Pancreas (tissue), 10 donors: ENCODE measurements around the gene DAPK2. TPM values are rescaled to one million over a fixed set of nuclear protein-coding genes. Genes with fewer than 3 reads are reported as not detected.

ENCODE experiments used
- ATAC-seq, 4 donors: fragments of 200-7000 bp; cut with Tn5 transposase; one replicate each; pipeline versions ENCODE4 v1.8.0 to v1.9.1; 2020; ENCODE audit warnings: mild to moderate bottlenecking in 4 of 4, moderate library complexity in 4 of 4
- DNase-seq, 6 donors: peaks; one replicate each; pipeline ENCODE4 v3.0.0-alpha.2; 2020
- FAIRE-seq: peaks from 2 replicates; lab custom pipeline; 2012; peaks lifted over from hg19 to GRCh38; lab: Jason Lieb, UNC
- H3K27ac ChIP-seq, 4 donors: fragments of 200-600 bp; sonication (generic); 1 replicate in 3 of 4; 2 replicates in 1 of 4; pipeline versions ENCODE4 v1.5.0 to v1.8.0; 2020
- H3K27me3 ChIP-seq, 4 donors: fragments of 200-600 bp; one replicate each; pipeline ENCODE4 v1.8.0; 2021
- H3K36me3 ChIP-seq, 3 donors: fragments of 200-600 bp; sonication (generic) in 1 of 3; one replicate each; pipeline versions ENCODE4 v1.5.0 to v1.8.0; 2020 to 2021
- H3K4me1 ChIP-seq, 3 donors: fragments of 200-600 bp; one replicate each; pipeline ENCODE4 v1.8.0; 2021
- H3K4me3 ChIP-seq, 4 donors: fragments of 200-600 bp; sonication (generic) in 2 of 4; one replicate each; pipeline versions ENCODE4 v1.5.0 to v1.8.0; 2020 to 2021
- H3K9me3 ChIP-seq, 4 donors: fragments of 200-600 bp; one replicate each; pipeline ENCODE4 v1.8.0; 2021
- CTCF ChIP-seq, 4 donors: fragments of 200-600 bp; sonication (generic) in 3 of 4; IDR thresholded peaks; one replicate each; pipeline versions ENCODE4 v1.5.0 to v1.8.0; 2021; ENCODE audit warnings: antibody characterized with exemption in 4 of 4
- WGBS, 2 donors: extraction: QIAGEN DNeasy Blood & Tissue Kit; methylation state at CpG; one replicate each; pipeline ENCODE4 v1.1.7; 2013; 5-methylcytosine and 5-hydroxymethylcytosine counted together
- intact Hi-C, 3 donors: fragments of 100-400 bp; cut with DNase I; formaldehyde crosslinking; loops; one replicate each; pipeline versions ENCODE4 v1.11.1 to v1.14.2; 2022
- polyA plus RNA-seq, 2 donors: library from polyadenylated mRNA; stranded (reverse); fragments of 200-250 nt; gene quantifications; one replicate each; pipeline ENCODE4 v1.2.3, GENCODE V29; 2013
- total RNA-seq, 6 donors: library from RNA; stranded (reverse); fragmentation: NEBNext Ultra II Directional in 4 of 6; extraction: Animal tissue kit (Norgen Biotek cat#: 25700) in 4 of 6; gene quantifications; one replicate each; pipeline versions ENCODE4 v1.2.1 to v1.2.4, GENCODE V29; 2021 to 2023
- donor health status: healthy with polysubstance abuse.
- donor health status: DM: no; HTN: no; CAD: no; lungs with moderate emphysema.
- donor health status: DM: no; HTN: no; CAD: no.
- donor health status: control.
- donor health status: control.
- donor health status: Bipolar disorder and iron deficiency.
- donor health status: DM: yes; HTN: yes; CAD: no.
- donor health status: DM: no; HTN: no; CAD: no.
- donor health status: DM: no; HTN: no; CAD: no.
- donor health status: DM: yes; HTN: yes; CAD: no.

DAPK2 gene
- total and polyA plus RNA-seq, 8 donors: 2.1 to 8.0 (median 5.4) TPM

DNA sequence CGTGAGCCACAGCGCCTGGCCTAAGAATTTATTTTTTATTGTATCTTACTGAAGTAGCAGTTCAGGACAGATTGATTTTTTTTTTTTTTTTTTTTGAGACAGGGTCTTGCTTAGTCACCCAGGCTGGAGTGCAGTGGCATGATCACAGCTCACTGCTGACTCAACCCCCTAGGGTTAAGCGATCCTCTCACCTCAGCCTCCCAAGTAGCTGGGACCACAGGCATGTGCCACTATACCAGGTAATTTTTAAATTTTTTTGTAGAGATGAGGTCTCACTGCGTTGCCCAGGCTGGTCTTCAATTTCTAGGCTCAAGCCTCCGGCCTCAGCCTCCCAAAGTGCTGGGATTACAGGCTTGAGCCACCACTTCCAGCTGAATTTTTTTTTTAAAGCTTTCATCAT lies 112.8 kb downstream of the DAPK2 start:
- Histone ChIP-seq H3K27ac (no peak overlapping the region), H3K9me3 (no peaks in the 10 kb centered on the region), H3K36me3 (no peaks in the 10 kb centered on the region), H3K4me1 (no peaks in the 10 kb centered on the region), H3K4me3 (no peak overlapping the region), H3K27me3 (no peaks in the 10 kb centered on the region)
- WGBS, 2 donors: 94% methylated on average over 5 of the region's 5 CpGs
- no peak for FAIRE-seq
- no peak for TF ChIP-seq CTCF (IDR thresholded peaks at IDR 0.05)
- DNase-seq: no peak
- ATAC-seq: no peak
- intact Hi-C loops: no loop called here

DNA sequence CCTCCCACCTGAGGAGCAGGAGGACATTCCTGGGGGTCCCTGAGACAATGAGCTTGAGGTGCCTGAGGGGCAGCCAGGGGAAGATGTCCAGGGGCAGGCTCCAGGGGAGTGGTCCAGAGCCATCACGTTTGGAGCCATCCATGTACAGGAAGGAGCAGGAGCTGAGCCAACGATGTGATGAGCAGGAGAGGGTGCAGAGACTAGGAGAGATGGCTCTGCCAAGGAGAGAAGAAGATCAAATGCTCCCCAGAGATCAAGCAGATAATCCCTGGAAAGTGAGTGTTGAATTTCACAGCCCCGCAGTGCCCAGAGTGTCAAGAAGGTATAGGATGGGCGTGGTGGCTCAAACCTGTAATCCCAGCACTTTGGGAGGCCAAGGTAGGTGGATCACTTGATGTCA lies 114.7 kb downstream of the DAPK2 start:
- H3K27me3 ChIP-seq: no peaks in the 10 kb centered on the region
- H3K9me3 ChIP-seq: no peaks in the 10 kb centered on the region
- FAIRE-seq (no peak), ATAC-seq (no peak), DNase-seq (no peak)
- H3K36me3 ChIP-seq: no peaks in the 10 kb centered on the region
- 74 to 92% methylated on average over 4 of the region's 4 CpGs for WGBS, 2 donors
- no peak overlapping the region for H3K4me3 ChIP-seq
- no peak for TF ChIP-seq CTCF (IDR thresholded peaks at IDR 0.05)
- H3K4me1 ChIP-seq: no peaks in the 10 kb centered on the region
- H3K27ac ChIP-seq: no peak overlapping the region
- intact Hi-C loops: no loop called here

DNA sequence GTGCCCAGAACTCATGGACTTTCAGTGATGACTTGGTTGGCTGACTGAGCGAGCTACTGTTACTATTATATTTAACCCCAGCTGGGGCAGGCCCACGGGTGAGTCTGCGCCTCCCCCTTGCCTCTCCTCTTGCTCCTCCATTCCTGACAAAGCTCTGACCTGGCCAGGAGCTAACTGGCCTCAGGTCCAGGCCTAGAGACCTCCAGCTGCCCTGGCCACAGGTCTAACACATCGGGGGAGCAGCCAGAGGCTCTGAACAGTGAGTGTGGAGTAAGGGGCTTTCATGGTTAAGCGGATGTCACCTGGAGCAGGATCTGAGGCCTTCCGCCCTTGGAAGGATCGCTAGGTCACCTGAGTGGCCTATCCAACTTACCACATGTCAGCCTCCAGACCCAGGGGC lies 116.3 kb downstream of the DAPK2 start:
- H3K27ac ChIP-seq: no peak overlapping the region
- H3K9me3 ChIP-seq: no peaks in the 10 kb centered on the region
- 94 to 96% methylated on average over 7 of the region's 7 CpGs for WGBS, 2 donors
- FAIRE-seq (no peak), DNase-seq (no peak), ATAC-seq (no peak)
- peaks cover 0 to 4% (median 3%) of the 10 kb centered on the region in 3 donors for H3K4me1 ChIP-seq
- no peaks in the 10 kb centered on the region for H3K36me3 ChIP-seq
- intact Hi-C loops: no loop called here
- TF ChIP-seq CTCF (IDR thresholded peaks at IDR 0.05): no peak
- no peak overlapping the region for H3K4me3 ChIP-seq
- no peaks in the 10 kb centered on the region for H3K27me3 ChIP-seq

GRCh38 chr15:63928185-63928842 lies 118.0 kb downstream of the DAPK2 start:
- no peak for ATAC-seq
- peaks cover 0 to 5% (median 4%) of the 10 kb centered on the region in 3 donors for H3K4me1 ChIP-seq
- H3K4me3 ChIP-seq: no peak overlapping the region
- no peaks in the 10 kb centered on the region for H3K27me3 ChIP-seq
- H3K9me3 ChIP-seq: no peaks in the 10 kb centered on the region
- 91 to 92% methylated on average over 2 of the region's 2 CpGs for WGBS, 2 donors
- no peak overlapping the region for H3K27ac ChIP-seq
- no peaks in the 10 kb centered on the region for H3K36me3 ChIP-seq
- no peak for TF ChIP-seq CTCF (IDR thresholded peaks at IDR 0.05)
- no peak for FAIRE-seq
- intact Hi-C loops: no loop called here
- DNase-seq: no peak
